ENCODE data around the gene CDC16. TPM values are rescaled to one million over a fixed set of nuclear protein-coding genes. Genes with fewer than 3 reads are reported as not detected.

The CDC16 gene
- total and polyA plus RNA-seq, 2 of the 8 experiments (the other 6 are each of a cell fraction or from before 2014, with no cell fraction given) = 42.5 to 83.4 TPM

DNA sequence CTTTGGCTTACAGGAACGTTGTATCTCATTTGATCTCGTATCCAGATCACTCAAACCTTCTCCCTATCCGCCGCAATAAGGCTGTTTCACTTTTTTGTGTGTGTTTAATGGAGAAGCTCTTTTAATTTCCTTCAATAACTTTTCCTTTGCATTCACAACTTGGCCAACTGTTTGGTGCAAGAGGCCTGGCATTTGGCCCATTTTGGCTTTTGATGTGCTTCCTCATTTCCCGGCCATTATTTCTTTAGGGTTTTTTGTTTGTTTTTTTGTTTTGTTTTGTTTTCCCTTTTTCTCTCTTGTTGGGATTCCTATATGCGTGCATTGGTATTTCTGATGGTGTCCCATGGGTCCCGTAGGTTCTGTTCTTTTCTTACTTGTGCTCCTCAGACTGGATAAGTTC is 40.6 kb downstream of the CDC16 start (continued):
- TF ChIP-seq, protein P1, sequence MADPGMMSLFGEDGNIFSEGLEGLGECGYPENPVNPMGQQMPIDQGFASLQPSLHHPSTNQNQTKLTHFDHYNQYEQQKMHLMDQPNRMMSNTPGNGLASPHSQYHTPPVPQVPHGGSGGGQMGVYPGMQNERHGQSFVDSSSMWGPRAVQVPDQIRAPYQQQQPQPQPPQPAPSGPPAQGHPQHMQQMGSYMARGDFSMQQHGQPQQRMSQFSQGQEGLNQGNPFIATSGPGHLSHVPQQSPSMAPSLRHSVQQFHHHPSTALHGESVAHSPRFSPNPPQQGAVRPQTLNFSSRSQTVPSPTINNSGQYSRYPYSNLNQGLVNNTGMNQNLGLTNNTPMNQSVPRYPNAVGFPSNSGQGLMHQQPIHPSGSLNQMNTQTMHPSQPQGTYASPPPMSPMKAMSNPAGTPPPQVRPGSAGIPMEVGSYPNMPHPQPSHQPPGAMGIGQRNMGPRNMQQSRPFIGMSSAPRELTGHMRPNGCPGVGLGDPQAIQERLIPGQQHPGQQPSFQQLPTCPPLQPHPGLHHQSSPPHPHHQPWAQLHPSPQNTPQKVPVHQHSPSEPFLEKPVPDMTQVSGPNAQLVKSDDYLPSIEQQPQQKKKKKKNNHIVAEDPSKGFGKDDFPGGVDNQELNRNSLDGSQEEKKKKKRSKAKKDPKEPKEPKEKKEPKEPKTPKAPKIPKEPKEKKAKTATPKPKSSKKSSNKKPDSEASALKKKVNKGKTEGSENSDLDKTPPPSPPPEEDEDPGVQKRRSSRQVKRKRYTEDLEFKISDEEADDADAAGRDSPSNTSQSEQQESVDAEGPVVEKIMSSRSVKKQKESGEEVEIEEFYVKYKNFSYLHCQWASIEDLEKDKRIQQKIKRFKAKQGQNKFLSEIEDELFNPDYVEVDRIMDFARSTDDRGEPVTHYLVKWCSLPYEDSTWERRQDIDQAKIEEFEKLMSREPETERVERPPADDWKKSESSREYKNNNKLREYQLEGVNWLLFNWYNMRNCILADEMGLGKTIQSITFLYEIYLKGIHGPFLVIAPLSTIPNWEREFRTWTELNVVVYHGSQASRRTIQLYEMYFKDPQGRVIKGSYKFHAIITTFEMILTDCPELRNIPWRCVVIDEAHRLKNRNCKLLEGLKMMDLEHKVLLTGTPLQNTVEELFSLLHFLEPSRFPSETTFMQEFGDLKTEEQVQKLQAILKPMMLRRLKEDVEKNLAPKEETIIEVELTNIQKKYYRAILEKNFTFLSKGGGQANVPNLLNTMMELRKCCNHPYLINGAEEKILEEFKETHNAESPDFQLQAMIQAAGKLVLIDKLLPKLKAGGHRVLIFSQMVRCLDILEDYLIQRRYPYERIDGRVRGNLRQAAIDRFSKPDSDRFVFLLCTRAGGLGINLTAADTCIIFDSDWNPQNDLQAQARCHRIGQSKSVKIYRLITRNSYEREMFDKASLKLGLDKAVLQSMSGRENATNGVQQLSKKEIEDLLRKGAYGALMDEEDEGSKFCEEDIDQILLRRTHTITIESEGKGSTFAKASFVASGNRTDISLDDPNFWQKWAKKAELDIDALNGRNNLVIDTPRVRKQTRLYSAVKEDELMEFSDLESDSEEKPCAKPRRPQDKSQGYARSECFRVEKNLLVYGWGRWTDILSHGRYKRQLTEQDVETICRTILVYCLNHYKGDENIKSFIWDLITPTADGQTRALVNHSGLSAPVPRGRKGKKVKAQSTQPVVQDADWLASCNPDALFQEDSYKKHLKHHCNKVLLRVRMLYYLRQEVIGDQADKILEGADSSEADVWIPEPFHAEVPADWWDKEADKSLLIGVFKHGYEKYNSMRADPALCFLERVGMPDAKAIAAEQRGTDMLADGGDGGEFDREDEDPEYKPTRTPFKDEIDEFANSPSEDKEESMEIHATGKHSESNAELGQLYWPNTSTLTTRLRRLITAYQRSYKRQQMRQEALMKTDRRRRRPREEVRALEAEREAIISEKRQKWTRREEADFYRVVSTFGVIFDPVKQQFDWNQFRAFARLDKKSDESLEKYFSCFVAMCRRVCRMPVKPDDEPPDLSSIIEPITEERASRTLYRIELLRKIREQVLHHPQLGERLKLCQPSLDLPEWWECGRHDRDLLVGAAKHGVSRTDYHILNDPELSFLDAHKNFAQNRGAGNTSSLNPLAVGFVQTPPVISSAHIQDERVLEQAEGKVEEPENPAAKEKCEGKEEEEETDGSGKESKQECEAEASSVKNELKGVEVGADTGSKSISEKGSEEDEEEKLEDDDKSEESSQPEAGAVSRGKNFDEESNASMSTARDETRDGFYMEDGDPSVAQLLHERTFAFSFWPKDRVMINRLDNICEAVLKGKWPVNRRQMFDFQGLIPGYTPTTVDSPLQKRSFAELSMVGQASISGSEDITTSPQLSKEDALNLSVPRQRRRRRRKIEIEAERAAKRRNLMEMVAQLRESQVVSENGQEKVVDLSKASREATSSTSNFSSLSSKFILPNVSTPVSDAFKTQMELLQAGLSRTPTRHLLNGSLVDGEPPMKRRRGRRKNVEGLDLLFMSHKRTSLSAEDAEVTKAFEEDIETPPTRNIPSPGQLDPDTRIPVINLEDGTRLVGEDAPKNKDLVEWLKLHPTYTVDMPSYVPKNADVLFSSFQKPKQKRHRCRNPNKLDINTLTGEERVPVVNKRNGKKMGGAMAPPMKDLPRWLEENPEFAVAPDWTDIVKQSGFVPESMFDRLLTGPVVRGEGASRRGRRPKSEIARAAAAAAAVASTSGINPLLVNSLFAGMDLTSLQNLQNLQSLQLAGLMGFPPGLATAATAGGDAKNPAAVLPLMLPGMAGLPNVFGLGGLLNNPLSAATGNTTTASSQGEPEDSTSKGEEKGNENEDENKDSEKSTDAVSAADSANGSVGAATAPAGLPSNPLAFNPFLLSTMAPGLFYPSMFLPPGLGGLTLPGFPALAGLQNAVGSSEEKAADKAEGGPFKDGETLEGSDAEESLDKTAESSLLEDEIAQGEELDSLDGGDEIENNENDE (IDR thresholded peaks at IDR 0.05; ENCODE audit: insufficient replicate concordance, low read length) = no peak
- no peak for TF ChIP-seq JUN (IDR thresholded peaks at IDR 0.05; ENCODE audit: low read depth, low read length)
